Vagina (tissue), 2 donors: ENCODE results near the gene PML. TPM values are rescaled to one million over a fixed set of nuclear protein-coding genes. Genes with fewer than 3 reads are reported as not detected.
A peak's percentile ranks its signal among the peaks of the same experiment; 100 is the strongest.
"Not testable (repeated sequence)": the region's sequence is repeated elsewhere in the genome, so short reads cannot be mapped to it uniquely, and the experiment has no call there.

Source experiments
- DNase-seq, 2 donors: peaks; one replicate each; pipeline ENCODE4 v3.0.0-alpha.2; 2017; ENCODE audit errors: extremely low spot score in 2 of 2
- H3K27ac ChIP-seq: fragments of 200-600 bp; sonication (generic); one replicate; pipeline ENCODE4 v1.5.1; 2019
- H3K27me3 ChIP-seq: fragments of 200-600 bp; sonication (generic); one replicate; pipeline ENCODE4 v1.5.1; 2019
- H3K36me3 ChIP-seq, 2 donors: fragments of 200-600 bp; sonication (generic); one replicate each; pipeline ENCODE4 v1.5.1; 2017 to 2019
- H3K4me1 ChIP-seq: fragments of 200-600 bp; sonication (generic); one replicate; pipeline ENCODE4 v1.5.1; 2019
- H3K4me3 ChIP-seq, 2 donors: fragments of 200-600 bp; sonication (generic); 1 replicate in 1 of 2; 2 replicates in 1 of 2; pipeline ENCODE4 v1.5.1; 2016 to 2019
- H3K9me3 ChIP-seq: fragments of 200-600 bp; sonication (generic); one replicate; pipeline ENCODE4 v1.5.1; 2019
- POLR2A ChIP-seq, 2 donors: fragments of 450-650 bp; IDR thresholded peaks; one replicate each; pipeline ENCODE4 v1.6.1; 2017; ENCODE audit warnings: antibody characterized with exemption in 2 of 2, mild to moderate bottlenecking in 2 of 2, moderate library complexity in 2 of 2
- POLR2AphosphoS5 ChIP-seq, 2 donors: sonication (generic); formaldehyde crosslinking; IDR thresholded peaks; one replicate each; pipeline ENCODE4 v1.9.0; 2017; ENCODE audit warnings: antibody characterized with exemption in 2 of 2, mild to moderate bottlenecking in 2 of 2, low read depth in 1 of 2; ENCODE audit not compliant: insufficient read depth in 1 of 2
- intact Hi-C: fragments of 100-400 bp; cut with DNase I; formaldehyde crosslinking; loops from one replicate; pipeline ENCODE4 v1.15.1; 2023
- total RNA-seq: library from RNA; depleted of rRNA; stranded (reverse); fragments of >200 nt; gene quantifications from one replicate; pipeline ENCODE4 v1.2.3, GENCODE V29; 2016
- TF ChIP-seq, protein P1 (sequence below), 3 experiments: fragments of 450-650 bp in 2 of 3; fragments of 200-600 bp in 1 of 3; sonication (generic) in 1 of 3; IDR thresholded peaks; one replicate each; pipeline ENCODE4 v1.5.1; 2017 to 2019; ENCODE audit warnings: antibody characterized with exemption in 3 of 3, mild to moderate bottlenecking in 2 of 3, moderate library complexity in 2 of 3

PML gene
- total RNA-seq, 1 donor from 2014 or later = 107 TPM

DNA sequence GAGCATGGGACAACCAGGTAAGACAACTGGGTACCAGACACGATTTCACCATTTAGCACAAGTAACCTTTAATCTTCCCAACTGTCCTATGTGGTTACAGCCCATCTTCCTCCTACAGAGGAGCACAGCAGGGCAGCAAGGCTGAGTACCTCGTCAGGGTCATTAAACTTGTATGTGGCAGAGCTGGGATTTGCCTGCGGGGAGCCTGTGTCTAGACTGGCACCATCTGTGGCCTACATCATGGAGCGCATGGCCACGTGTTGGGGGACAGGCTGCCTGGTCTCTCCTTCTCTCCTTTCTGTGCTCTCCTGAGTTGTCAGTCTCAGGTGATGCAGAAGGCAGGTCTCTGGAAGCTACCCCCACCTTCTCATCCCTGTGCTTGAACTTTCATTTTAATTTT, 55.6 kb downstream of the PML start:
- no peak for DNase-seq
- TF ChIP-seq POLR2A (IDR thresholded peaks at IDR 0.05) = no peak
- TF ChIP-seq POLR2AphosphoS5 (IDR thresholded peaks at IDR 0.05; ENCODE audit: insufficient read depth in 1 of 2, low read depth in 1 of 2) = no peak
- TF ChIP-seq, protein P1, sequence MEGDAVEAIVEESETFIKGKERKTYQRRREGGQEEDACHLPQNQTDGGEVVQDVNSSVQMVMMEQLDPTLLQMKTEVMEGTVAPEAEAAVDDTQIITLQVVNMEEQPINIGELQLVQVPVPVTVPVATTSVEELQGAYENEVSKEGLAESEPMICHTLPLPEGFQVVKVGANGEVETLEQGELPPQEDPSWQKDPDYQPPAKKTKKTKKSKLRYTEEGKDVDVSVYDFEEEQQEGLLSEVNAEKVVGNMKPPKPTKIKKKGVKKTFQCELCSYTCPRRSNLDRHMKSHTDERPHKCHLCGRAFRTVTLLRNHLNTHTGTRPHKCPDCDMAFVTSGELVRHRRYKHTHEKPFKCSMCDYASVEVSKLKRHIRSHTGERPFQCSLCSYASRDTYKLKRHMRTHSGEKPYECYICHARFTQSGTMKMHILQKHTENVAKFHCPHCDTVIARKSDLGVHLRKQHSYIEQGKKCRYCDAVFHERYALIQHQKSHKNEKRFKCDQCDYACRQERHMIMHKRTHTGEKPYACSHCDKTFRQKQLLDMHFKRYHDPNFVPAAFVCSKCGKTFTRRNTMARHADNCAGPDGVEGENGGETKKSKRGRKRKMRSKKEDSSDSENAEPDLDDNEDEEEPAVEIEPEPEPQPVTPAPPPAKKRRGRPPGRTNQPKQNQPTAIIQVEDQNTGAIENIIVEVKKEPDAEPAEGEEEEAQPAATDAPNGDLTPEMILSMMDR (IDR thresholded peaks at IDR 0.05) = no peak
- no peak overlapping the region for H3K4me3 ChIP-seq
- intact Hi-C loops = loop anchor here (10.0 kb wide), 1 partner anchor 265 kb away; no protein-coding TSS in a partner anchor
- peaks cover 61% of the 10 kb centered on the region for H3K4me1 ChIP-seq
- H3K9me3 ChIP-seq = no peaks in the 10 kb centered on the region
- no peaks in the 10 kb centered on the region for H3K27me3 ChIP-seq
- peak overlapping the region; percentile 81 for H3K27ac ChIP-seq
- H3K36me3 ChIP-seq = no peaks in the 10 kb centered on the region

DNA sequence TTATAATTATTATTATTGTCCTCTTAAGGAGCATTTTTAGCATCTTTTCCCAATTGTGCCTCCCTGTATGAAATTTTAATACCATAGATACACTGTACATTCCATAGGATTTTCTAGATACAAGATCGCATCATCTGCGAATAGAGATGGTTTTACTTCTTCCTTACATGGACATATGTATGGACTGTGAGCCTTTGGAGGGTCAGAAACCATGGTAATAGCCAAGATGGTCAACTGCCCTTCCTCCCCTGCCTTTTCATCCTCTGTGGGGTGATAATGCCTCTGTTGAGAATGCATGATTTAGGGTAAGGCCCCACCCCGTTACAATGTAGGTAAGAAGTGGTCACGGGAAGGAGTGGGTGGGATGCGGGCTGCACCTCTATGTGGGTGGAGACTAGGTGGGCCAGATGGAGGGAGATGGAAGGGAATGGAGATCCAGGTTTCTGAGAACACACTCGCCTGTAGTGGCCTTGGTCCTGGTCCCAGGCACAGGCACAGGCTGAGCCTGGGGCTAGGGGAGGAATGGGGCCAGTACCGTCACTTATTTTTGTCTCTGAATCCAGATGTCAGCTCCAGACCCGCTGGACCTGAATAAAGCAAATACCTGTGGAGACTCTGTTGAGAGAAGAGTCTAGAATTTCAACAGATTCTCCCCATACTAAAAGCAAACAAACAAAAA, 56.2 kb downstream of the PML start:
- no peak overlapping the region for H3K4me3 ChIP-seq
- H3K27me3 ChIP-seq = no peaks in the 10 kb centered on the region
- DNase-seq = peak in 1 of 2 donors; percentile 88
- H3K4me1 ChIP-seq = peaks cover 61% of the 10 kb centered on the region
- peak overlapping the region; percentile 81 for H3K27ac ChIP-seq
- intact Hi-C loops = loop anchor here (10.0 kb wide), 1 partner anchor 264 kb away; no protein-coding TSS in a partner anchor
- no peaks in the 10 kb centered on the region for H3K36me3 ChIP-seq
- H3K9me3 ChIP-seq = no peaks in the 10 kb centered on the region
- TF ChIP-seq POLR2A (IDR thresholded peaks at IDR 0.05) (no peak), POLR2AphosphoS5 (IDR thresholded peaks at IDR 0.05; ENCODE audit: insufficient read depth in 1 of 2, low read depth in 1 of 2) (peak in 1 of 2 donors; percentile 9)

DNA sequence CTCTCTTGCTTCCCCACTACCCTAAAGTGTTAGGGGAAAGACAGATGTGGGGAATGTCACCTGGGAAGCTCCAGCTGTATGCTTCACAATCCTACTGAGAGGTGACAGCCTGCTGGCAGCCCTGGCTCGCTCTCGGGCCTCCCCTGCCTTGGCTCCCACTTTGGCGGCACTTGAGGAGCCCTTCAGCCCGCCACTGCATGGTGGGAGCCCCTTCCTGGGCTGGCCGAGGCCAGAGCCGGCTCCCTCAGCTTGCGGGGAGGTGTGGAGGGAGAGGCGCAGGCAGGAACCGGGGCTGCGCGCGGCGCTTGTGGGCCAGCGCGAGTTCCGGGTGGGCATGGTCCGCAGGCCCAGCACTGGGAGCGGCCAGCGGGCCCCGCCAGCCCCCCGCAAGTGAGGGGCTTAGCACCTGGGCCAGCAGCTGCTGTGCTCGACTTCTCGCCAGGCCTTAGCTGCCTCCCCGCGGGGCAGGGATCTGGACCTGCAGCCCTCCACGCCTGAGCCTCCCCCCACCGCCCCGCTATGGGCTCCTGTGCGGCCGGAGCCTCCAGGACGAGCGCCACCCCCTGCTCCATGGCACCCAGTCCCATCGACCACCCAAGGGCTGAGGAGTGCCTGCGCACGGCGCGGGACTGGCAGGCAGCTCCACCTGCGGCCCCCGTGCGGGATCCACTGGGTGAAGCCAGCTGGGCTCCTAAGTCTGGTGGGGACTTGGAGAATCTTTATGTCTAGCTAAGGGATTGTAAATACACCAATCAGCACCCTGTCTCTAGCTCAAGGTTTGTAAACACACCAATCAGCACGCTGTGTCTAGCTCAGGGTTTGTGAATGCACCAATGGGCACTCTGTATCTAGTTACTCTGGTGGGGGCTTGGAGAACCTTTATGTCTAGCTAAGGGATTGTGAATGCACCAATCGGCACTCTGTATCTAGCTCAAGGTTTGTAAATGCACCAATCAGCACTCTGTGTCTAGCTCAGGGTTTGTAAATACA, 58.0 kb downstream of the PML start:
- not testable (repeated sequence) for H3K9me3 ChIP-seq, DNase-seq, H3K4me3 ChIP-seq, H3K36me3 ChIP-seq, H3K27me3 ChIP-seq
- H3K4me1 ChIP-seq = peaks cover 53% of the 10 kb centered on the region
- intact Hi-C loops = loop anchor here (10.0 kb wide), 1 partner anchor 262 kb away; no protein-coding TSS in a partner anchor
- H3K27ac ChIP-seq = peak overlapping the region; percentile 71

DNA sequence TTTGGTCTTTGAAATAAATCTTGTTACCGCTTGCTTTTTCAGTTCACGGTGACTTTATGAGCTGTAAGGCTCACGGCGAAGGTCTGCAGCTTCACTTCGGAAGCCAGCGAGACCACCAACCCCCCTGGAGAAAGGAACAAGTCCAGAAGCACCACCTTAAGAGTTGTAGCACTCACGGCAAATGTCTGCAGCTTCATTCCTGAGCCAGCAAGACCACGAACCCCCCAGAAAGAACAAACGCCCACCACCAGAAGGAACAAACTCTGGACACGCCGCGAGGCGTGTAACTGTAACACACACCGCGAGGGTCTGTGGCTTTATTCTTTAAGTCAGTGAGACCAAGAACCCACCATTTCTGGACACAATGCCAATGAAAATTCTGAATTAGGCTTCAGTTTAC, 59.0 kb downstream of the PML start:
- peak overlapping the region; percentile 68 for H3K27ac ChIP-seq
- no peaks in the 10 kb centered on the region for H3K27me3 ChIP-seq
- H3K9me3 ChIP-seq = no peaks in the 10 kb centered on the region
- no peak for DNase-seq
- H3K4me1 ChIP-seq = peaks cover 43% of the 10 kb centered on the region
- TF ChIP-seq POLR2AphosphoS5 (IDR thresholded peaks at IDR 0.05; ENCODE audit: insufficient read depth in 1 of 2, low read depth in 1 of 2) (no peak), POLR2A (IDR thresholded peaks at IDR 0.05) (no peak)
- TF ChIP-seq, protein P1 (IDR thresholded peaks at IDR 0.05) = no peak
- H3K4me3 ChIP-seq = no peak overlapping the region
- no peaks in the 10 kb centered on the region for H3K36me3 ChIP-seq
- intact Hi-C loops = loop anchor here (10.0 kb wide), 1 partner anchor 261 kb away; no protein-coding TSS in a partner anchor

DNA sequence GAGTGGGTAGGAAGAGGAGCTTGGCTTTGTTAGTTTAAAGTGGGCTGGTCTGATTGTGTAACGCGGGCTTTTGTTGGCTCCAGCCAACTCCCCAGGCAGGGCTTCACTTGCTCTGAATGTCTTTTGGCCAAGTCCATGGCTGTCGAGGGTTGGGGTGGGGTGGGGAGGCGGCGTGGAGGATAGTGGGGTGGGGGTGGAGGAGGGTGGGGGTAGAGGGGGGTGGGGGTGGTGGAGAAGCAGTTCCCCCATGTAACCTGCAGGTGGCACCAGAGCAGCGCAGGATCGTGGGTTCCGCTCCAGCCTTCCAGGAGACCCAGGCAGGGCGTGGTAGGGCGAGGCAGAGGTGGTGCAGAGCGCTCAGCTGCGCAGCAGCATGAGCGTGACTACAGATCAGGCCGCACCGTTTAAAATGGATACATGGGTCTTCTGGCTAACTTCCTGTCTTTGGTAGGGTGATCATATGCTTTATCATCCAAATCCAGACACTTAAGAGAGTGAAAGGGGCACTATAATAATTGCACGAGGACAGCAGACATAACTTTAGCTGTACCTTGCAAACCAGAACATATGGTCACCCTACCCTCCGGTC, 59.5 kb downstream of the PML start:
- H3K4me1 ChIP-seq = peaks cover 41% of the 10 kb centered on the region
- no peaks in the 10 kb centered on the region for H3K36me3 ChIP-seq
- peak overlapping the region in 1 of 2 donors; percentile 22 for H3K4me3 ChIP-seq
- H3K27ac ChIP-seq = peak overlapping the region; percentile 68
- TF ChIP-seq POLR2A (IDR thresholded peaks at IDR 0.05) = no peak
- TF ChIP-seq, protein P1 (IDR thresholded peaks at IDR 0.05) = peak; percentile 6 to 77 (median 45)
- H3K9me3 ChIP-seq = no peaks in the 10 kb centered on the region
- no peak for DNase-seq
- H3K27me3 ChIP-seq = no peaks in the 10 kb centered on the region
- intact Hi-C loops = loop anchor here (10.0 kb wide), 1 partner anchor 261 kb away; no protein-coding TSS in a partner anchor
